Liver (tissue), 9 donors: Measurements from ENCODE around the gene PRPF18. TPM values are rescaled to one million over a fixed set of nuclear protein-coding genes. Genes with fewer than 3 reads are reported as not detected.

Experiments used
- DNase-seq: peaks from one replicate; pipeline ENCODE4 v3.0.0-alpha.2; 2017; ENCODE audit warnings: low spot score
- H3K27ac ChIP-seq, 2 donors: one replicate each; pipeline ENCODE4 v1.7.0; 2013; ENCODE audit warnings: inconsistent platforms in 2 of 2, low read length in 2 of 2, control low read depth in 1 of 2, low read depth in 1 of 2, mild to moderate bottlenecking in 1 of 2
- H3K27me3 ChIP-seq, 4 donors: one replicate each; pipeline versions ENCODE4 v1.6.1 to v1.7.0; 2013; ENCODE audit warnings: low read length in 3 of 4, inconsistent platforms in 1 of 4, mild to moderate bottlenecking in 1 of 4, moderate library complexity in 1 of 4; ENCODE audit not compliant: control insufficient read depth in 4 of 4, insufficient read depth in 4 of 4
- H3K36me3 ChIP-seq, 4 donors: one replicate each; pipeline versions ENCODE4 v1.6.1 to v1.7.0; 2013; ENCODE audit warnings: low read length in 3 of 4, mild to moderate bottlenecking in 3 of 4, low read depth in 1 of 4, moderate library complexity in 1 of 4; ENCODE audit not compliant: control insufficient read depth in 4 of 4, insufficient read depth in 3 of 4
- H3K4me1 ChIP-seq, 4 donors: one replicate each; pipeline versions ENCODE4 v1.6.1 to v1.7.0; 2013; ENCODE audit warnings: low read length in 3 of 4, mild to moderate bottlenecking in 3 of 4, moderate library complexity in 1 of 4; ENCODE audit not compliant: control insufficient read depth in 4 of 4, insufficient read depth in 4 of 4
- H3K4me3 ChIP-seq, 3 donors: one replicate each; pipeline versions ENCODE4 v1.6.1 to v1.7.0; 2013; ENCODE audit warnings: low read length in 3 of 3, control low read depth in 1 of 3, low read depth in 1 of 3, mild to moderate bottlenecking in 1 of 3
- H3K9ac ChIP-seq, 2 donors: one replicate each; pipeline ENCODE4 v1.7.0; 2013; ENCODE audit warnings: low read length in 2 of 2, mild to moderate bottlenecking in 2 of 2, moderate library complexity in 2 of 2, control low read depth in 1 of 2, low read depth in 1 of 2
- H3K9me3 ChIP-seq, 4 donors: one replicate each; pipeline versions ENCODE4 v1.6.1 to v1.7.0; 2013; ENCODE audit warnings: low read length in 3 of 4; ENCODE audit not compliant: control insufficient read depth in 4 of 4
- EGR1 ChIP-seq, 2 donors: IDR thresholded peaks; 2 replicates each; pipeline ENCODE4 v1.6.1; 2016 to 2018; ENCODE audit warnings: antibody characterized with exemption in 2 of 2, low read depth in 2 of 2
- FOXA1 ChIP-seq: IDR thresholded peaks from 2 replicates; pipeline ENCODE4 v1.6.1; 2016; ENCODE audit warnings: antibody characterized with exemption
- HNF4A ChIP-seq, 2 donors: conservative IDR thresholded peaks; 2 replicates each; pipeline ENCODE4 v1.6.1; 2016; ENCODE audit warnings: antibody characterized with exemption in 2 of 2, mild to moderate bottlenecking in 2 of 2
- NR2F2 ChIP-seq: IDR thresholded peaks from 2 replicates; pipeline ENCODE4 v1.6.1; 2016; ENCODE audit warnings: antibody characterized with exemption
- RAD21 ChIP-seq, 2 donors: IDR thresholded peaks; 2 replicates each; pipeline ENCODE4 v1.6.1; 2016; ENCODE audit warnings: antibody characterized with exemption in 2 of 2, mild to moderate bottlenecking in 2 of 2
- RXRA ChIP-seq, 2 donors: IDR thresholded peaks; 2 replicates each; pipeline ENCODE4 v1.6.1; 2017 to 2018; ENCODE audit warnings: antibody characterized with exemption in 2 of 2, mild to moderate bottlenecking in 1 of 2
- SP1 ChIP-seq: IDR thresholded peaks from 2 replicates; pipeline ENCODE4 v1.6.1; 2018; ENCODE audit warnings: antibody characterized with exemption, mild to moderate bottlenecking
- YY1 ChIP-seq: IDR thresholded peaks from 2 replicates; pipeline ENCODE4 v1.6.1; 2016; ENCODE audit warnings: antibody characterized with exemption, mild to moderate bottlenecking
- WGBS: extraction: QIAGEN DNeasy Blood & Tissue Kit; methylation state at CpG from one replicate; pipeline ENCODE4 v1.1.7; 2013; 5-methylcytosine and 5-hydroxymethylcytosine counted together
- polyA plus RNA-seq, 2 donors: library from polyadenylated mRNA; stranded (reverse) in 1 of 2; unstranded in 1 of 2; fragments of 200-250 nt in 1 of 2; fragments of >200 nt in 1 of 2; fragmentation: Nextera tagmentation in 1 of 2; extraction: Ambion mirVana in 1 of 2; gene quantifications; one replicate each; pipeline versions ENCODE4 v1.2.1 to v1.2.3, GENCODE V29; 2013 to 2015
- total RNA-seq, 2 donors: library from RNA; depleted of rRNA; stranded (reverse); fragments of >200 nt; gene quantifications; one replicate each; pipeline ENCODE4 v1.2.3, GENCODE V29; 2014
- TF ChIP-seq, protein P1 (sequence below): fragments of 150-350 bp; IDR thresholded peaks from 2 replicates; pipeline ENCODE4 v1.5.1; 2017; ENCODE audit warnings: improper control_type of control experiment, low read depth, low read length; ENCODE audit not compliant: missing input control
- TF ChIP-seq, protein P2 (sequence below): IDR thresholded peaks from 2 replicates; pipeline ENCODE4 v1.6.1; 2016; ENCODE audit warnings: antibody characterized with exemption, mild to moderate bottlenecking
- TF ChIP-seq, protein P3 (sequence below): IDR thresholded peaks from 2 replicates; pipeline ENCODE4 v1.6.1; 2016; ENCODE audit warnings: antibody characterized with exemption
- donor health status: healthy.
- donor health status: healthy.
- donor health status: healthy.
- donor health status: healthy.
- donor health status: healthy.

Gene PRPF18
- total and polyA plus RNA-seq, 4 donors = 10.0 to 28.3 (median 14.5) TPM

- peak overlapping the region in 1 of 2 donors; percentile 26 for H3K27ac ChIP-seq
- peak; percentile 73 for DNase-seq
- H3K4me3 ChIP-seq = no peak overlapping the region
Measured at GRCh38 chr10:13659887-13660550, 73.3 kb downstream of the PRPF18 start.

DNA sequence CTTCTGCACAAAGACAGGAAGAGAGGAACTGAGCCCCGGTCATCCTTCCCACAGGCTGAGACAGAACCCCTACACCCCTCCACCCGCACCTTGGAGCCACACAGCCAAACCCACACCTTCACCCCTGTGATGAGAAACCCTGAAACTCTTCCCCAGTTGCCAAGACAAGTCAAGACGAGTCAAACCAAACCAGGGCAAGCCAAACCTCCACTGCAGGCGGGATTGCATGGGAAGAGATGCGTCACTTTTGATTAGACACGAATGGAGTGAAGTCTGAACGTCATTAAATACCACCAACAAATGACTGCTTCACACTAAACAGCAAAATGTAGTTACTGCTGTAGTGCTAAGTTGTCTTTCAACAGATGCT is 73.8 kb downstream of the PRPF18 start:
- Histone ChIP-seq H3K27ac (no peak overlapping the region), H3K9me3 (no peaks in the 10 kb centered on the region), H3K4me3 (no peak overlapping the region), H3K27me3 (no peaks in the 10 kb centered on the region), H3K4me1 (peaks cover 0 to 8% (median 0%) of the 10 kb centered on the region in 4 donors), H3K36me3 (peaks cover 7 to 36% (median 21%) of the 10 kb centered on the region in 4 donors), H3K9ac (no peak overlapping the region)
- 71% methylated on average over 7 of the region's 7 CpGs for WGBS
- DNase-seq = no peak
- no peak for TF ChIP-seq EGR1 (IDR thresholded peaks at IDR 0.05; ENCODE audit: low read depth in 2 of 2)
- TF ChIP-seq YY1 = no peak
- no peak for TF ChIP-seq HNF4A (conservative IDR thresholded peaks at IDR 0.05)
- TF ChIP-seq NR2F2 = no peak
- no peak for TF ChIP-seq RAD21 (IDR thresholded peaks at IDR 0.05)

More at GRCh38 chr10:13659887-13660550, 73.3 kb downstream of the PRPF18 start:
- WGBS = 34% methylated on average over 19 of the region's 19 CpGs
- Histone ChIP-seq H3K27me3 (no peaks in the 10 kb centered on the region), H3K4me1 (peaks cover 0 to 8% (median 0%) of the 10 kb centered on the region in 4 donors), H3K9ac (no peak overlapping the region), H3K9me3 (no peaks in the 10 kb centered on the region), H3K36me3 (peaks cover 7 to 38% (median 23%) of the 10 kb centered on the region in 4 donors)
- TF ChIP-seq, protein P1, sequence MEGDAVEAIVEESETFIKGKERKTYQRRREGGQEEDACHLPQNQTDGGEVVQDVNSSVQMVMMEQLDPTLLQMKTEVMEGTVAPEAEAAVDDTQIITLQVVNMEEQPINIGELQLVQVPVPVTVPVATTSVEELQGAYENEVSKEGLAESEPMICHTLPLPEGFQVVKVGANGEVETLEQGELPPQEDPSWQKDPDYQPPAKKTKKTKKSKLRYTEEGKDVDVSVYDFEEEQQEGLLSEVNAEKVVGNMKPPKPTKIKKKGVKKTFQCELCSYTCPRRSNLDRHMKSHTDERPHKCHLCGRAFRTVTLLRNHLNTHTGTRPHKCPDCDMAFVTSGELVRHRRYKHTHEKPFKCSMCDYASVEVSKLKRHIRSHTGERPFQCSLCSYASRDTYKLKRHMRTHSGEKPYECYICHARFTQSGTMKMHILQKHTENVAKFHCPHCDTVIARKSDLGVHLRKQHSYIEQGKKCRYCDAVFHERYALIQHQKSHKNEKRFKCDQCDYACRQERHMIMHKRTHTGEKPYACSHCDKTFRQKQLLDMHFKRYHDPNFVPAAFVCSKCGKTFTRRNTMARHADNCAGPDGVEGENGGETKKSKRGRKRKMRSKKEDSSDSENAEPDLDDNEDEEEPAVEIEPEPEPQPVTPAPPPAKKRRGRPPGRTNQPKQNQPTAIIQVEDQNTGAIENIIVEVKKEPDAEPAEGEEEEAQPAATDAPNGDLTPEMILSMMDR = peak; percentile 79
- TF ChIP-seq FOXA1 (no peak), RAD21 (IDR thresholded peaks at IDR 0.05) (peak; percentile 98 to 99)

- Histone ChIP-seq H3K9me3 (no peaks in the 10 kb centered on the region), H3K27me3 (no peaks in the 10 kb centered on the region), H3K4me3 (no peak overlapping the region), H3K27ac (no peak overlapping the region), H3K9ac (no peak overlapping the region), H3K36me3 (peaks cover 7 to 36% (median 24%) of the 10 kb centered on the region in 4 donors), H3K4me1 (peaks cover 0 to 8% (median 0%) of the 10 kb centered on the region in 4 donors)
- DNase-seq = no peak
- TF ChIP-seq RXRA (IDR thresholded peaks at IDR 0.05) (no peak), SP1 (no peak), EGR1 (IDR thresholded peaks at IDR 0.05; ENCODE audit: low read depth in 2 of 2) (no peak), FOXA1 (no peak)
- TF ChIP-seq, protein P2, sequence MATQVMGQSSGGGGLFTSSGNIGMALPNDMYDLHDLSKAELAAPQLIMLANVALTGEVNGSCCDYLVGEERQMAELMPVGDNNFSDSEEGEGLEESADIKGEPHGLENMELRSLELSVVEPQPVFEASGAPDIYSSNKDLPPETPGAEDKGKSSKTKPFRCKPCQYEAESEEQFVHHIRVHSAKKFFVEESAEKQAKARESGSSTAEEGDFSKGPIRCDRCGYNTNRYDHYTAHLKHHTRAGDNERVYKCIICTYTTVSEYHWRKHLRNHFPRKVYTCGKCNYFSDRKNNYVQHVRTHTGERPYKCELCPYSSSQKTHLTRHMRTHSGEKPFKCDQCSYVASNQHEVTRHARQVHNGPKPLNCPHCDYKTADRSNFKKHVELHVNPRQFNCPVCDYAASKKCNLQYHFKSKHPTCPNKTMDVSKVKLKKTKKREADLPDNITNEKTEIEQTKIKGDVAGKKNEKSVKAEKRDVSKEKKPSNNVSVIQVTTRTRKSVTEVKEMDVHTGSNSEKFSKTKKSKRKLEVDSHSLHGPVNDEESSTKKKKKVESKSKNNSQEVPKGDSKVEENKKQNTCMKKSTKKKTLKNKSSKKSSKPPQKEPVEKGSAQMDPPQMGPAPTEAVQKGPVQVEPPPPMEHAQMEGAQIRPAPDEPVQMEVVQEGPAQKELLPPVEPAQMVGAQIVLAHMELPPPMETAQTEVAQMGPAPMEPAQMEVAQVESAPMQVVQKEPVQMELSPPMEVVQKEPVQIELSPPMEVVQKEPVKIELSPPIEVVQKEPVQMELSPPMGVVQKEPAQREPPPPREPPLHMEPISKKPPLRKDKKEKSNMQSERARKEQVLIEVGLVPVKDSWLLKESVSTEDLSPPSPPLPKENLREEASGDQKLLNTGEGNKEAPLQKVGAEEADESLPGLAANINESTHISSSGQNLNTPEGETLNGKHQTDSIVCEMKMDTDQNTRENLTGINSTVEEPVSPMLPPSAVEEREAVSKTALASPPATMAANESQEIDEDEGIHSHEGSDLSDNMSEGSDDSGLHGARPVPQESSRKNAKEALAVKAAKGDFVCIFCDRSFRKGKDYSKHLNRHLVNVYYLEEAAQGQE = no peak
- TF ChIP-seq, protein P3, sequence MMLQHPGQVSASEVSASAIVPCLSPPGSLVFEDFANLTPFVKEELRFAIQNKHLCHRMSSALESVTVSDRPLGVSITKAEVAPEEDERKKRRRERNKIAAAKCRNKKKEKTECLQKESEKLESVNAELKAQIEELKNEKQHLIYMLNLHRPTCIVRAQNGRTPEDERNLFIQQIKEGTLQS = no peak
- 79% methylated on average over 8 of the region's 8 CpGs for WGBS
Measured at GRCh38 chr10:13661256-13661655, 74.5 kb downstream of the PRPF18 start.
